GM23338 (cell line): ENCODE data around the gene DCAF11. TPM values are rescaled to one million over a fixed set of nuclear protein-coding genes. Genes with fewer than 3 reads are reported as not detected.

Source experiments
- ATAC-seq: fragments of 200-7000 bp; cut with Tn5 transposase; 3 replicates; pipeline ENCODE4 v1.9.1; 2020
- DNase-seq: peaks from one replicate; pipeline ENCODE4 v3.0.0-alpha.2; 2015; ENCODE audit warnings: low spot score
- H2AFZ ChIP-seq: fragments of 200-600 bp; sonication (generic); 2 replicates; pipeline ENCODE4 v1.8.0; 2016; ENCODE audit warnings: antibody characterized with exemption, mild to moderate bottlenecking, moderate library complexity
- H3F3A ChIP-seq: fragments of 200-600 bp; sonication (generic); replicated peaks from 2 replicates; pipeline ENCODE4 v1.8.0; 2017; ENCODE audit warnings: antibody characterized with exemption, mixed run types, low read depth
- H3K27ac ChIP-seq: fragments of 200-600 bp; sonication (generic); 2 replicates; pipeline ENCODE4 v1.6.1; 2016; ENCODE audit warnings: low read depth
- H3K27me3 ChIP-seq: fragments of 200-600 bp; sonication (generic); 2 replicates; pipeline ENCODE4 v1.8.0; 2016; ENCODE audit warnings: mild to moderate bottlenecking, mixed run types, moderate library complexity; ENCODE audit not compliant: insufficient read depth
- H3K36me3 ChIP-seq: fragments of 200-600 bp; sonication (generic); 2 replicates; pipeline ENCODE4 v1.8.0; 2016; ENCODE audit warnings: mild to moderate bottlenecking; ENCODE audit not compliant: insufficient read depth
- H3K4me1 ChIP-seq: fragments of 200-600 bp; sonication (generic); 2 replicates; pipeline ENCODE4 v1.8.0; 2016; ENCODE audit warnings: mild to moderate bottlenecking, moderate library complexity; ENCODE audit not compliant: insufficient read depth
- H3K4me2 ChIP-seq: fragments of 200-600 bp; sonication (generic); 2 replicates; pipeline ENCODE4 v1.7.1; 2017; ENCODE audit warnings: mixed run types
- H3K4me3 ChIP-seq: fragments of 200-600 bp; sonication (generic); 2 replicates; pipeline ENCODE4 v1.6.1; 2016; ENCODE audit warnings: mixed run types
- H3K79me2 ChIP-seq: fragments of 200-600 bp; sonication (generic); replicated peaks from 2 replicates; pipeline ENCODE4 v1.8.0; 2017; ENCODE audit warnings: mild to moderate bottlenecking; ENCODE audit not compliant: insufficient read depth
- H3K9me2 ChIP-seq: fragments of 200-600 bp; sonication (generic); 2 replicates; pipeline ENCODE4 v1.8.0; 2017; ENCODE audit not compliant: insufficient read depth
- H4K20me1 ChIP-seq: fragments of 200-600 bp; sonication (generic); replicated peaks from 2 replicates; pipeline ENCODE4 v1.8.0; 2017; ENCODE audit warnings: mild to moderate bottlenecking; ENCODE audit not compliant: insufficient read depth
- H3K27ac Mint-ChIP-seq: 2 replicates; pipeline ENCODE4 v1.8.0; 2020; ENCODE audit warnings: inconsistent platforms, mild to moderate bottlenecking, moderate library complexity, mixed read lengths
- H3K27me3 Mint-ChIP-seq: 3 replicates; pipeline ENCODE4 v1.8.0; 2022; ENCODE audit warnings: low read depth, mild to moderate bottlenecking, moderate library complexity, mixed read lengths, inconsistent platforms; ENCODE audit not compliant: insufficient read depth, poor library complexity
- H3K36me3 Mint-ChIP-seq: 3 replicates; pipeline ENCODE4 v1.8.0; 2021; ENCODE audit warnings: low read depth, mild to moderate bottlenecking, inconsistent platforms, moderate library complexity, mixed read lengths
- H3K4me1 Mint-ChIP-seq: 3 replicates; pipeline ENCODE4 v1.8.0; 2020; ENCODE audit warnings: mild to moderate bottlenecking, inconsistent platforms, mixed read lengths
- H3K4me3 Mint-ChIP-seq: 3 replicates; pipeline ENCODE4 v1.8.0; 2021; ENCODE audit warnings: moderate library complexity, mild to moderate bottlenecking, inconsistent platforms, mixed read lengths
- H3K9me3 Mint-ChIP-seq: 3 replicates; pipeline ENCODE4 v1.8.0; 2020; ENCODE audit warnings: moderate library complexity, mild to moderate bottlenecking, inconsistent platforms, mixed read lengths
- CREB1 ChIP-seq: fragments of 250-450 bp; sonication (Bioruptor Pico); IDR thresholded peaks from 2 replicates; pipeline ENCODE4 v1.5.0; 2020; ENCODE audit warnings: low read depth, mild to moderate bottlenecking, moderate library complexity
- ETS1 ChIP-seq: IDR thresholded peaks from 2 replicates; pipeline ENCODE4 v1.6.1; 2016; ENCODE audit warnings: antibody characterized with exemption
- EZH2 ChIP-seq: fragments of 200-600 bp; sonication (generic); IDR thresholded peaks from one replicate; pipeline ENCODE4 v1.8.0; 2017; ENCODE audit warnings: antibody characterized with exemption, mild to moderate bottlenecking, low read depth; ENCODE audit not compliant: unreplicated experiment
- EZH2phosphoT487 ChIP-seq: fragments of 200-600 bp; sonication (generic); IDR thresholded peaks from one replicate; pipeline ENCODE4 v1.8.1; 2018; ENCODE audit warnings: antibody characterized with exemption; ENCODE audit not compliant: unreplicated experiment
- JUNB ChIP-seq: IDR thresholded peaks from one replicate; pipeline ENCODE4 v1.6.1; 2016; ENCODE audit warnings: antibody characterized with exemption; ENCODE audit not compliant: unreplicated experiment
- NANOG ChIP-seq: IDR thresholded peaks from 2 replicates; pipeline ENCODE4 v1.6.1; 2016; ENCODE audit warnings: antibody characterized with exemption, borderline replicate concordance
- POLR2AphosphoS5 ChIP-seq: IDR thresholded peaks from 2 replicates; pipeline ENCODE4 v1.6.1; 2016; ENCODE audit warnings: antibody characterized with exemption, low read depth
- REST ChIP-seq: IDR thresholded peaks from one replicate; pipeline ENCODE4 v1.6.1; 2018; ENCODE audit warnings: antibody characterized with exemption; ENCODE audit not compliant: unreplicated experiment
- STAT1 ChIP-seq: IDR thresholded peaks from one replicate; pipeline ENCODE4 v1.6.1; 2016; ENCODE audit warnings: antibody characterized with exemption; ENCODE audit not compliant: unreplicated experiment
- ZNF114 ChIP-seq: fragments of 250-450 bp; sonication (Bioruptor Pico); IDR thresholded peaks from 2 replicates; pipeline ENCODE4 v1.5.0; 2020; ENCODE audit warnings: mild to moderate bottlenecking, moderate library complexity
- ZNF331 ChIP-seq: fragments of 250-450 bp; sonication (Bioruptor Pico); IDR thresholded peaks from 2 replicates; pipeline ENCODE4 v1.5.0; 2020; ENCODE audit warnings: low read depth, mild to moderate bottlenecking, moderate library complexity
- ZNF462 ChIP-seq: fragments of 250-450 bp; sonication (Bioruptor Pico); IDR thresholded peaks from 2 replicates; pipeline ENCODE4 v1.5.0; 2020; ENCODE audit warnings: mild to moderate bottlenecking, moderate library complexity
- polyA plus RNA-seq: library from polyadenylated mRNA; unstranded; fragments of >200 nt; fragmentation: Nextera tagmentation; extraction: Ambion mirVana; gene quantifications from 2 replicates; pipeline ENCODE4 v1.2.1, GENCODE V29; 2016
- total RNA-seq: library from RNA; depleted of rRNA; stranded (reverse); fragments of >200 nt; shearing (Covaris generic); gene quantifications from 2 replicates; pipeline ENCODE4 v1.2.3, GENCODE V29; 2014

Gene DCAF11
- total and polyA plus RNA-seq, 2 experiments from 2014 or later, result 18.6 to 93.2 TPM

- no peak for TF ChIP-seq ZNF462 (CRISPR knock-in tag)
- no peak for TF ChIP-seq JUNB
- no peak for TF ChIP-seq NANOG
- no peak for TF ChIP-seq EZH2phosphoT487
These were observed 19.2 kb downstream of the DCAF11 start (continued) for GRCh38 chr14:24133735-24134134.

- no peaks in the 10 kb centered on the region for H3K27me3 ChIP-seq
- H3F3A ChIP-seq, result peaks cover 29% of the 10 kb centered on the region
- H3K9me2 ChIP-seq, result no peaks in the 10 kb centered on the region
- H2AFZ ChIP-seq, result peak overlapping the region; percentile 97
- peaks cover 21% of the 10 kb centered on the region for H3K27me3 Mint-ChIP-seq
- peak overlapping the region; percentile 10; the same call in 1 of the 2 replicates for H3K27ac Mint-ChIP-seq
- peaks cover 16% of the 10 kb centered on the region for H3K79me2 ChIP-seq
- peak overlapping the region; percentile 84; the same call in 1 of the 2 replicates for H3K27ac ChIP-seq
- TF ChIP-seq ZNF114 (CRISPR knock-in tag), result no peak
- TF ChIP-seq STAT1, result no peak
- no peak for TF ChIP-seq CREB1 (CRISPR knock-in tag)
- no peak for TF ChIP-seq ZNF331
- no peak for TF ChIP-seq NANOG
- TF ChIP-seq EZH2, result no peak
- no peak for TF ChIP-seq POLR2AphosphoS5
- no peak for TF ChIP-seq REST
- no peak for TF ChIP-seq ETS1
- peak overlapping the region; percentile 96 for H3K4me3 ChIP-seq
- peaks cover 9% of the 10 kb centered on the region for H4K20me1 ChIP-seq
- peaks cover 33% of the 10 kb centered on the region for H3K36me3 Mint-ChIP-seq
- DNase-seq (no peak), ATAC-seq (no peak)
- H3K9me3 Mint-ChIP-seq, result no peaks in the 10 kb centered on the region
- peaks cover 46% of the 10 kb centered on the region for H3K4me1 Mint-ChIP-seq
- peak overlapping the region; percentile 79 for H3K4me3 Mint-ChIP-seq
- H3K4me1 ChIP-seq, result peaks cover 22% of the 10 kb centered on the region
- peak overlapping the region; percentile 87 for H3K4me2 ChIP-seq
- peaks cover 14% of the 10 kb centered on the region; the same call in 1 of the 2 replicates for H3K36me3 ChIP-seq
These were observed 20.9 kb downstream of the DCAF11 start for GRCh38 chr14:24135584-24135833.
